ENCODE results near the gene ARRB1.
A peak's percentile ranks its signal among the peaks of the same experiment; 100 is the strongest.
"Not testable (repeated sequence)": the region's sequence is repeated elsewhere in the genome, so short reads cannot be mapped to it uniquely, and the experiment has no call there.

The ARRB1 gene

GRCh38 chr11:75341612-75342011, 9.8 kb downstream of the ARRB1 start:
- H3K27me3 ChIP-seq (ENCODE audit: insufficient read depth, low read length) = no peaks in the 10 kb centered on the region
- H3K4me1 ChIP-seq (ENCODE audit: insufficient read depth, low read length) = peaks cover 54% of the 10 kb centered on the region
- no peaks in the 10 kb centered on the region for H3K9me3 ChIP-seq (ENCODE audit: insufficient read depth, low read depth, low read length)
- no peak overlapping the region for H3K4me3 ChIP-seq (ENCODE audit: low read length)
- no peaks in the 10 kb centered on the region for H3K36me3 ChIP-seq (ENCODE audit: insufficient read depth, low read length)
- 77% methylated on average over 5 of the region's 5 CpGs for WGBS
- no peak overlapping the region for H3K9ac ChIP-seq (ENCODE audit: low read depth, low read length)
- H3K27ac ChIP-seq (ENCODE audit: low read depth, low read length) = no peak overlapping the region

- Histone ChIP-seq H3K27me3 (ENCODE audit: insufficient read depth, low read length) (no peaks in the 10 kb centered on the region), H3K9me3 (ENCODE audit: insufficient read depth, low read depth, low read length) (no peaks in the 10 kb centered on the region), H3K27ac (ENCODE audit: low read depth, low read length) (peak overlapping the region; percentile 27; the same call in 1 of the 2 replicates), H3K36me3 (ENCODE audit: insufficient read depth, low read length) (no peaks in the 10 kb centered on the region), H3K9ac (ENCODE audit: low read depth, low read length) (no peak overlapping the region), H3K4me1 (ENCODE audit: insufficient read depth, low read length) (peaks cover 49% of the 10 kb centered on the region), H3K4me3 (ENCODE audit: low read length) (no peak overlapping the region)
- WGBS = 80% methylated on average over 14 of the region's 14 CpGs
Observed at GRCh38 chr11:75339685-75340409, 11.6 kb downstream of the ARRB1 start.

GRCh38 chr11:75338516-75339208, 12.8 kb downstream of the ARRB1 start:
- Histone ChIP-seq H3K27me3 (ENCODE audit: insufficient read depth, low read length) (no peaks in the 10 kb centered on the region), H3K27ac (ENCODE audit: low read depth, low read length) (no peak overlapping the region), H3K36me3 (ENCODE audit: insufficient read depth, low read length) (no peaks in the 10 kb centered on the region), H3K4me1 (ENCODE audit: insufficient read depth, low read length) (peaks cover 54% of the 10 kb centered on the region), H3K9ac (ENCODE audit: low read depth, low read length) (no peak overlapping the region), H3K9me3 (ENCODE audit: insufficient read depth, low read depth, low read length) (no peaks in the 10 kb centered on the region), H3K4me3 (ENCODE audit: low read length) (no peak overlapping the region)
- WGBS = 89% methylated on average over 8 of the region's 8 CpGs

- no peaks in the 10 kb centered on the region for H3K36me3 ChIP-seq (ENCODE audit: insufficient read depth, low read length)
- no peak overlapping the region for H3K9ac ChIP-seq (ENCODE audit: low read depth, low read length)
- WGBS = 89% methylated on average over 6 of the region's 6 CpGs
- H3K4me1 ChIP-seq (ENCODE audit: insufficient read depth, low read length) = peaks cover 47% of the 10 kb centered on the region
- H3K27ac ChIP-seq (ENCODE audit: low read depth, low read length) = no peak overlapping the region
- H3K27me3 ChIP-seq (ENCODE audit: insufficient read depth, low read length) = no peaks in the 10 kb centered on the region
- no peak overlapping the region for H3K4me3 ChIP-seq (ENCODE audit: low read length)
- no peaks in the 10 kb centered on the region for H3K9me3 ChIP-seq (ENCODE audit: insufficient read depth, low read depth, low read length)
Observed at GRCh38 chr11:75337195-75337654, 14.2 kb downstream of the ARRB1 start.

GRCh38 chr11:75334976-75335375, 16.5 kb downstream of the ARRB1 start:
- Histone ChIP-seq H3K36me3 (ENCODE audit: insufficient read depth, low read length) (no peaks in the 10 kb centered on the region), H3K27me3 (ENCODE audit: insufficient read depth, low read length) (no peaks in the 10 kb centered on the region), H3K4me3 (ENCODE audit: low read length) (no peak overlapping the region), H3K9me3 (ENCODE audit: insufficient read depth, low read depth, low read length) (no peaks in the 10 kb centered on the region), H3K4me1 (ENCODE audit: insufficient read depth, low read length) (peaks cover 34% of the 10 kb centered on the region), H3K27ac (ENCODE audit: low read depth, low read length) (peak overlapping the region; percentile 71; the same call in 1 of the 2 replicates), H3K9ac (ENCODE audit: low read depth, low read length) (no peak overlapping the region; the same call in 1 of the 2 replicates)
- 26% methylated on average over 11 of the region's 11 CpGs for WGBS

GRCh38 chr11:75334402-75334891, 17.0 kb downstream of the ARRB1 start:
- peaks cover 35% of the 10 kb centered on the region for H3K4me1 ChIP-seq (ENCODE audit: insufficient read depth, low read length)
- no peak overlapping the region; the same call in 1 of the 2 replicates for H3K9ac ChIP-seq (ENCODE audit: low read depth, low read length)
- H3K27me3 ChIP-seq (ENCODE audit: insufficient read depth, low read length) = no peaks in the 10 kb centered on the region
- peak overlapping the region; percentile 71; the same call in 1 of the 2 replicates for H3K27ac ChIP-seq (ENCODE audit: low read depth, low read length)
- no peaks in the 10 kb centered on the region for H3K36me3 ChIP-seq (ENCODE audit: insufficient read depth, low read length)
- WGBS = 42% methylated on average over 2 of the region's 2 CpGs
- no peak overlapping the region for H3K4me3 ChIP-seq (ENCODE audit: low read length)
- H3K9me3 ChIP-seq (ENCODE audit: insufficient read depth, low read depth, low read length) = no peaks in the 10 kb centered on the region

- Histone ChIP-seq H3K4me3 (ENCODE audit: low read length) (no peak overlapping the region), H3K27ac (ENCODE audit: low read depth, low read length) (peak overlapping the region; percentile 40; the same call in 1 of the 2 replicates), H3K4me1 (ENCODE audit: insufficient read depth, low read length) (peaks cover 42% of the 10 kb centered on the region), H3K27me3 (ENCODE audit: insufficient read depth, low read length) (no peaks in the 10 kb centered on the region), H3K9me3 (ENCODE audit: insufficient read depth, low read depth, low read length) (no peaks in the 10 kb centered on the region), H3K9ac (ENCODE audit: low read depth, low read length) (no peak overlapping the region), H3K36me3 (ENCODE audit: insufficient read depth, low read length) (no peaks in the 10 kb centered on the region)
- 87% methylated on average over 7 of the region's 7 CpGs for WGBS
Observed at GRCh38 chr11:75333807-75334140, 17.7 kb downstream of the ARRB1 start.

GRCh38 chr11:75333022-75333806, 18.2 kb downstream of the ARRB1 start:
- H3K9ac ChIP-seq (ENCODE audit: low read depth, low read length) = no peak overlapping the region
- H3K9me3 ChIP-seq (ENCODE audit: insufficient read depth, low read depth, low read length) = no peaks in the 10 kb centered on the region
- no peaks in the 10 kb centered on the region for H3K36me3 ChIP-seq (ENCODE audit: insufficient read depth, low read length)
- peaks cover 45% of the 10 kb centered on the region for H3K4me1 ChIP-seq (ENCODE audit: insufficient read depth, low read length)
- 79% methylated on average over 8 of the region's 8 CpGs for WGBS
- H3K27ac ChIP-seq (ENCODE audit: low read depth, low read length) = peak overlapping the region; percentile 70
- no peak overlapping the region for H3K4me3 ChIP-seq (ENCODE audit: low read length)
- H3K27me3 ChIP-seq (ENCODE audit: insufficient read depth, low read length) = no peaks in the 10 kb centered on the region

GRCh38 chr11:75331761-75332160, 19.7 kb downstream of the ARRB1 start:
- H3K9me3 ChIP-seq (ENCODE audit: insufficient read depth, low read depth, low read length); H3K36me3 ChIP-seq (ENCODE audit: insufficient read depth, low read length); H3K27me3 ChIP-seq (ENCODE audit: insufficient read depth, low read length): not testable (repeated sequence)
- Histone ChIP-seq H3K27ac (ENCODE audit: low read depth, low read length) (peak overlapping the region; percentile 98), H3K4me3 (ENCODE audit: low read length) (0 out of 2 replicates have a peak overlapping the region, but pooled peaks have one; percentile 10), H3K9ac (ENCODE audit: low read depth, low read length) (peak overlapping the region; percentile 79), H3K4me1 (ENCODE audit: insufficient read depth, low read length) (peaks cover 42% of the 10 kb centered on the region)
- 23% methylated on average over 9 of the region's 9 CpGs for WGBS

- H3K9ac ChIP-seq (ENCODE audit: low read depth, low read length) = peak overlapping the region; percentile 79
- 19% methylated on average over 6 of the region's 6 CpGs for WGBS
- not testable (repeated sequence) for H3K9me3 ChIP-seq (ENCODE audit: insufficient read depth, low read depth, low read length); H3K36me3 ChIP-seq (ENCODE audit: insufficient read depth, low read length); H3K27me3 ChIP-seq (ENCODE audit: insufficient read depth, low read length)
- H3K4me1 ChIP-seq (ENCODE audit: insufficient read depth, low read length) = peaks cover 43% of the 10 kb centered on the region
- H3K4me3 ChIP-seq (ENCODE audit: low read length) = 0 out of 2 replicates have a peak overlapping the region, but pooled peaks have one; percentile 10
- H3K27ac ChIP-seq (ENCODE audit: low read depth, low read length) = peak overlapping the region; percentile 98
Observed at GRCh38 chr11:75331304-75331703, 20.2 kb downstream of the ARRB1 start.

- Histone ChIP-seq H3K4me1 (ENCODE audit: insufficient read depth, low read length) (peaks cover 47% of the 10 kb centered on the region), H3K9ac (ENCODE audit: low read depth, low read length) (peak overlapping the region; percentile 27), H3K27ac (ENCODE audit: low read depth, low read length) (peak overlapping the region; percentile 98)
- H3K27me3 ChIP-seq (ENCODE audit: insufficient read depth, low read length); H3K9me3 ChIP-seq (ENCODE audit: insufficient read depth, low read depth, low read length); H3K4me3 ChIP-seq (ENCODE audit: low read length); H3K36me3 ChIP-seq (ENCODE audit: insufficient read depth, low read length): not testable (repeated sequence)
- 73% methylated on average over 14 of the region's 14 CpGs for WGBS
Observed at GRCh38 chr11:75330886-75331285, 20.6 kb downstream of the ARRB1 start.

Data from HUES64 (cell line).